ENCODE measurements around the gene RAF1. TPM values are rescaled to one million over a fixed set of nuclear protein-coding genes. Genes with fewer than 3 reads are reported as not detected.

RAF1 gene
- total RNA-seq, 4 donors from 2014 or later: 73.2 to 107 (median 84.2) TPM

- H3K4me3 ChIP-seq: no peak overlapping the region
- no peaks in the 10 kb centered on the region for H3K27me3 ChIP-seq
- H3K27ac ChIP-seq: no peak overlapping the region
- peaks cover 30 to 100% (median 58%) of the 10 kb centered on the region in 3 donors for H3K36me3 ChIP-seq
- intact Hi-C loops (cut with DNase I): no loop called here
- H3K4me1 ChIP-seq: no peaks in the 10 kb centered on the region
- DNase-seq: no peak
- H3K9me3 ChIP-seq: no peaks in the 10 kb centered on the region
- TF ChIP-seq, protein P1, sequence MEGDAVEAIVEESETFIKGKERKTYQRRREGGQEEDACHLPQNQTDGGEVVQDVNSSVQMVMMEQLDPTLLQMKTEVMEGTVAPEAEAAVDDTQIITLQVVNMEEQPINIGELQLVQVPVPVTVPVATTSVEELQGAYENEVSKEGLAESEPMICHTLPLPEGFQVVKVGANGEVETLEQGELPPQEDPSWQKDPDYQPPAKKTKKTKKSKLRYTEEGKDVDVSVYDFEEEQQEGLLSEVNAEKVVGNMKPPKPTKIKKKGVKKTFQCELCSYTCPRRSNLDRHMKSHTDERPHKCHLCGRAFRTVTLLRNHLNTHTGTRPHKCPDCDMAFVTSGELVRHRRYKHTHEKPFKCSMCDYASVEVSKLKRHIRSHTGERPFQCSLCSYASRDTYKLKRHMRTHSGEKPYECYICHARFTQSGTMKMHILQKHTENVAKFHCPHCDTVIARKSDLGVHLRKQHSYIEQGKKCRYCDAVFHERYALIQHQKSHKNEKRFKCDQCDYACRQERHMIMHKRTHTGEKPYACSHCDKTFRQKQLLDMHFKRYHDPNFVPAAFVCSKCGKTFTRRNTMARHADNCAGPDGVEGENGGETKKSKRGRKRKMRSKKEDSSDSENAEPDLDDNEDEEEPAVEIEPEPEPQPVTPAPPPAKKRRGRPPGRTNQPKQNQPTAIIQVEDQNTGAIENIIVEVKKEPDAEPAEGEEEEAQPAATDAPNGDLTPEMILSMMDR (IDR thresholded peaks at IDR 0.05): no peak
- no peak for TF ChIP-seq POLR2A (IDR thresholded peaks at IDR 0.05)
- 79 to 92% methylated on average over 3 of the region's 3 CpGs for WGBS, 2 donors
Observed at GRCh38 chr3:12586403-12586802, 77.5 kb downstream of the RAF1 start.

GRCh38 chr3:12585970-12586369 is 77.9 kb downstream of the RAF1 start:
- no peak for DNase-seq
- intact Hi-C loops (cut with DNase I): no loop called here
- no peaks in the 10 kb centered on the region for H3K27me3 ChIP-seq
- no peaks in the 10 kb centered on the region for H3K4me1 ChIP-seq
- H3K36me3 ChIP-seq: peaks cover 30 to 100% (median 58%) of the 10 kb centered on the region in 3 donors
- TF ChIP-seq POLR2A (IDR thresholded peaks at IDR 0.05): no peak
- TF ChIP-seq, protein P1 (IDR thresholded peaks at IDR 0.05): no peak
- H3K27ac ChIP-seq: no peak overlapping the region
- 74 to 77% methylated on average over 3 to 5 of the region's 5 CpGs for WGBS, 2 donors
- H3K9me3 ChIP-seq: no peaks in the 10 kb centered on the region
- H3K4me3 ChIP-seq: no peak overlapping the region

DNA sequence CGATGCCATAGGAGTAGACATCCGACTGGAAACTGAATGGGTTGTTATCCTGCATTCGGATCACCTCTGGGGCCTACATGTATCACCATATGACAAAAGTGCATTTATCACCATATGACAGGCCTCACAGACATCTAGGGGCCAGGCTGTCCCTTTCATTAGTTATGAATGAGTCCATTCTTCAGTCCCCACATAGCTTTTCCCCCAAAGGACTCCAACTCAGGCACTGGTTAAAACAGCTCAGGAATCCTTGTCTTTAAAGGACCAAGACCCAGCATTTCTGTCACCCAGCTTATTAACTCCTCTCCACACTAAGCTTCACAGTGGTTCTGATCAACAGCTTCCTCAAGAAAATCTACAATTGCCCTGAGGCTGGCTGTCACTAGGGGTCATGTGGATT is 78.7 kb downstream of the RAF1 start:
- 82 to 86% methylated on average over 2 to 3 of the region's 3 CpGs for WGBS, 2 donors
- H3K4me3 ChIP-seq: no peak overlapping the region
- no peak for DNase-seq
- intact Hi-C loops (cut with DNase I): no loop called here
- no peak overlapping the region for H3K27ac ChIP-seq
- no peaks in the 10 kb centered on the region for H3K27me3 ChIP-seq
- no peaks in the 10 kb centered on the region for H3K4me1 ChIP-seq
- TF ChIP-seq POLR2A (IDR thresholded peaks at IDR 0.05): no peak
- TF ChIP-seq, protein P1 (IDR thresholded peaks at IDR 0.05): no peak
- peaks cover 23 to 100% (median 57%) of the 10 kb centered on the region in 3 donors for H3K36me3 ChIP-seq
- no peaks in the 10 kb centered on the region for H3K9me3 ChIP-seq

DNA sequence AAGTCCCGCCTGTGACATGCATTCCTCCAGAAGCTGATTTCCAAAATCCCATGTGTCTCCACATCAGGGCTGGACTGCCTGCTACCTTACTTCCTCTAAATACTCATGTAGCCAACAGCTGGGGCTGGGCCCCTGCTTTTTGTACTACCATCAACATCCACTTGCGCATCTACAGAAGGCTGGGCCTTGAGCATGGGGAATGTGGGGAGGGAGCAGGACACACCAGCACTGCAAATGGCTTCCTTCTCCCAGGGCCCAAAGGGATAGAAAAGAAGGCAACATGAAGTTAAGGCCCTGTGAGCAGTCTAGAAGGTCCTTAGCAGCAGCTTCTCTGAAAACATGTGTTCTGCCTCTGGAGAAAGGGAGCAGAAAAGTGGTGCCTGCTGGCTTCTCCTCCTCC is 79.8 kb downstream of the RAF1 start:
- no peak overlapping the region for H3K4me3 ChIP-seq
- H3K36me3 ChIP-seq: peaks cover 23 to 100% (median 51%) of the 10 kb centered on the region in 3 donors
- no peaks in the 10 kb centered on the region for H3K9me3 ChIP-seq
- WGBS, 2 donors: 89% methylated on average over 1 of the region's 2 CpGs; no CpG with 5 or more reads in 1 of the 2 donors
- TF ChIP-seq, protein P1 (IDR thresholded peaks at IDR 0.05): no peak
- TF ChIP-seq POLR2A (IDR thresholded peaks at IDR 0.05): no peak
- H3K27me3 ChIP-seq: no peaks in the 10 kb centered on the region
- no peak for DNase-seq
- intact Hi-C loops (cut with DNase I): no loop called here
- H3K27ac ChIP-seq: no peak overlapping the region
- peaks cover 0 to 10% (median 0%) of the 10 kb centered on the region in 3 donors for H3K4me1 ChIP-seq

- TF ChIP-seq POLR2A (IDR thresholded peaks at IDR 0.05): no peak
- TF ChIP-seq, protein P1 (IDR thresholded peaks at IDR 0.05): no peak
- intact Hi-C loops (cut with DNase I): no loop called here
- Histone ChIP-seq H3K27me3 (no peaks in the 10 kb centered on the region), H3K27ac (no peak overlapping the region), H3K36me3 (peaks cover 23 to 100% (median 55%) of the 10 kb centered on the region in 3 donors), H3K4me3 (no peak overlapping the region), H3K4me1 (peaks cover 0 to 10% (median 0%) of the 10 kb centered on the region in 3 donors), H3K9me3 (no peaks in the 10 kb centered on the region)
- no peak for DNase-seq
Observed at GRCh38 chr3:12583280-12583679, 80.6 kb downstream of the RAF1 start.
